C4-2B (cell line): ENCODE measurements around the gene ZYG11A.

Experiments used
- H3K27ac ChIP-seq: fragments of 450-650 bp; 2 replicates; pipeline ENCODE4 v1.5.1; 2017
- CTCF ChIP-seq: fragments of 450-650 bp; conservative IDR thresholded peaks from 2 replicates; pipeline ENCODE4 v1.5.1; 2017; ENCODE audit warnings: mild to moderate bottlenecking
- ZFX ChIP-seq: fragments of 450-650 bp; IDR thresholded peaks from 2 replicates; pipeline ENCODE4 v1.6.1; 2017

ZYG11A gene

GRCh38 chr1:52937433-52938182 lies 95.0 kb downstream of the ZYG11A start:
- H3K27ac ChIP-seq: no peak overlapping the region
- TF ChIP-seq ZFX: no peak
- TF ChIP-seq CTCF: no peak

- H3K27ac ChIP-seq: no peak overlapping the region
- TF ChIP-seq CTCF (no peak), ZFX (no peak)
These were observed 95.6 kb downstream of the ZYG11A start for GRCh38 chr1:52938183-52938451.

- no peak for TF ChIP-seq CTCF
- no peak for TF ChIP-seq ZFX
- no peak overlapping the region for H3K27ac ChIP-seq
These were observed 101.4 kb downstream of the ZYG11A start for GRCh38 chr1:52943876-52944416.

GRCh38 chr1:52944566-52944965 lies 102.0 kb downstream of the ZYG11A start:
- no peak overlapping the region for H3K27ac ChIP-seq
- no peak for TF ChIP-seq CTCF
- no peak for TF ChIP-seq ZFX
